GM19351 (cell line): Measurements from ENCODE around the gene ASPG.
"Not testable (repeated sequence)": the region's sequence is repeated elsewhere in the genome, so short reads cannot be mapped to it uniquely, and the experiment has no call there.

Experiments
- ATAC-seq: cut with Tn5 transposase; IDR thresholded peaks from one replicate; pipeline ENCODE4 v1.9.1; 2021; ENCODE audit warnings: mild to moderate bottlenecking, moderate library complexity; ENCODE audit not compliant: unreplicated experiment

The ASPG gene

GRCh38 chr14:104144911-104145825 is 59.7 kb downstream of the ASPG start:
- no peak for ATAC-seq

- no peak for ATAC-seq
Measured at GRCh38 chr14:104145826-104146601, 60.5 kb downstream of the ASPG start.

DNA sequence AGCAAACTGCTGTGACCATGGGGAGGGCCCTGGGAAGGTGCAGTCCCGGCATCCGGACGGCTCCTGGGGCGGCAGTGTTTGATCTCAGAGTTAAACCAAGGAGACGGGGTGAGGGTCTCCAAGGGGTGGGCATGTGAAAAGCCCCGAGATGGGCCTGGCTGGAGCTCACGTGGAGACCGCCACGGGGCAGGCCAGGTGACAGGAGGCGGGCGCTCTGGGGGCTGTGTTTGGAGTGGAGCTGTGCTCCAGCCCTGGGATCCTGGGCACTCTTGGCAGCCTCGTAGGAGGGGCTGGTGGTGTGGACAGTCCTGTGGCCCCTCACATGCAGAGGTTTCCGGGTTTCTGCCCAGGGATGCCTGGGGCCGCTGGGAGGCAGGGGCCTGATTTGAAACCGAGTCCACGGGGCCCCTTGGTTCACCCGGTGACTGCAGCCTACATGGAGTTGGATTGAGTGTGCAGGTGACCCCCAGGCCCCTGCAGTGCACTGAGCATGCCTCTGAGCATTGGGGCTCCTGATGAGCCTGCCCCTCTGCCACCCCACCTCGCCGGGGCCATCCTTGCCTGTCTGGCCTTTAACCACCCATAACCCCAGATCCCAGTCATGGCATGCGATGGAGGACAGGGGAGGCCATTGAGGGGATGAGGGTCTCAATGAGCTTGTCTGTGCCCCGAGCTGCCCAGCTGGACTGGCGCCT is 61.3 kb downstream of the ASPG start:
- ATAC-seq: no peak

- ATAC-seq: no peak
Measured at GRCh38 chr14:104147346-104148125, 62.0 kb downstream of the ASPG start.

GRCh38 chr14:104148433-104149277 is 63.2 kb downstream of the ASPG start:
- ATAC-seq: no peak

DNA sequence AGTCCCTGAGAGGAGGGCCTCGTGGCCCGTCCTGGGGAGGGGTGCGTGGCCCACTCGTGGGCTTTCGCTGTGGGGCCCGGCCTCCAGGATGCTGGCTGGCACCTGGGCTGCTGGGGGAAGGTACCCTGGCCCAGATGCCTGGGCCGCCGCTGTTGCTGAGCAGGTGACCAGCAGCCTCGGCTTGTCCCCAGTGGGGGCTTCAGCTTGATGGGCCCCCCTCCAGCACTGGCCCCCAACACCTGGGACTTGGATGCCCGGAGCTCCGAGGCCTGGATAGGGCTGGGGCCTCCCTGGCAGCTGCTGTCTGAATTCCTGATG is 63.7 kb downstream of the ASPG start:
- no peak for ATAC-seq

DNA sequence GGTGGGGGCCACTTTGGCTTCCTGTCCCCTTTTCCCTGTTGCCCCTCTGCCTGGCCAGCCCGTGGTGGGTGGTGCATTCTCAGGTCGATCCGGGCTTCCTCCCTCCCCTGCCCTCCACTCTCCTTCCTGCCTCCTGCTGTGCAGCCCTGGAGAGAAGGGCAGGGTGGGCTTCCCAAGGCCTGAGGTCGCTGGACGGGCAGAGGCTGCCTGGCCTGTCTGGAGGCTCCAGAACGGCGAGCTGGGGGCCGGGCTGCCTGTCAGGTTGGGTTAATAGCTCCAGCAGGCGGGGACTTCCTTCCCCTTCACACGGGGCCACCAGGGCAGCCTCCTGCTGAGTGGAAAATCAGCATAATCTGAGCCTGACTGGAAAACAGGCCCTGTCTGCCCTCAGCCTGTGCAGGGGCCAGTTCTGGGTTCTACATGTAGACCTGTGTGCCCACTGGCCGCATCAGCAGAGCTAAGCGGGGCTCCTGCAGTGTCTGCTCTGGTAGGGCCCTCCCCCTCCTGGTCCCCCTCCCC is 64.2 kb downstream of the ASPG start:
- ATAC-seq: no peak

DNA sequence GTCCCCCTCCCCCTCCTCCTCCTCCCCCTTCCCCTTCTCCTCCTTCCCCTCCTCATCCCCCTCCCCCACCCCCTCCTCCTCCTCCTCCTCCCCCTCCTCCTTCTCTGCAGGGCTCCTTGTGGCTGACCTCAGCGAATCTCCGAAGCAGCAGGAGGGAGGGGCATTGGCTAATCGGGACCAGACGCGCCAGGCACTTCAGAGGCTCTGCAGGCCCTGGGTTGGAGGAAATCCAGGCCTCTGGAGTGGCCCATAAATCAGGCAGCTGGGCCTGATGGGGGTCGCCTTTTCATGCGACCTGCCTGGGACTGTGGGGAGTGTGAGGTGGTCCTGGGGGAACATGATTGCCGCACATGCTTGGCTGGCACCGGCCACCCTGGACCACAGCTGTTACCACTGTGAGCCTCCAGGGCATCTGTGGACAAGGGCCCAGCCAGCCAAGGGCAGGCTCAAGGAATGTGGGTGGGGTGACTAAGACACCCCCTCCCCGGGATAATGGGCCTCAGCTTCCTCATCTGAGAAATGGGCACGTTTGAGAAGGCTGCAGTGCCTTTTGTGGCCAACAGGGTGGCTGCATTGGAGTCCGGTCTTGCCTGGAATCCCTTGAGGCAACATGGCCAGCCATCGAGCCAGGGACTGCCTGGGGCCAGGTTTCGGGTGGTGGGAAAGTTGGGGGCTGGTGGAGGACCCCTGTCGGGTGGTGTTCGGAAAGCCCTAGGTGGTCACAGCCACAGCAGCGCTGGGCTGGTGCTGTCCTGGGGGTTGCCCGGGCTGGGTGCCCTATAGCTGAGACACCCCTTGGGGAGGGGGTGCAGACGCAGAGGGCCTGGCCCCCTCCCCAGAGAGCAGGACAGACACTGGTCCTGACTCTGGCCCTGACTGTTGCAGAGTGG is 64.9 kb downstream of the ASPG start:
- ATAC-seq: no peak

DNA sequence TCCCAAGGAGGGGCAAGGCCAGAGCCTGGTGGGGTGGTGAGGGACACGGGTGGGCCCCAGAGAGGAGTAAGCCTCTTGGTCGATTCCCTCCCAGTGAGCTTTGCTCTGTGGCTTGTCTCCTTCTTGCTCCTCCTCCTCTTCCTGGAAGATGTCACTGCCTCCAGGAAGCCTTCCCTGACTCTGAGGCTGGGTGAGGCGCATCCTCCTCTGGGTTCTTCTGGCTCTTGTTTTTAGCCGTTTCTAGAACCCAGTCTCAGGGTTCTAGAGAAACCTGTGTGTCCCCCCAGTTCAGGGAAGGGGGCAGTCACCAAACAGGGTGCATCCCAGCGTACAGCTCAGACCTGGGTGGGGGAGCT is 65.5 kb downstream of the ASPG start:
- ATAC-seq: no peak

- ATAC-seq: no peak
Measured at GRCh38 chr14:104151566-104152245, 66.2 kb downstream of the ASPG start.

DNA sequence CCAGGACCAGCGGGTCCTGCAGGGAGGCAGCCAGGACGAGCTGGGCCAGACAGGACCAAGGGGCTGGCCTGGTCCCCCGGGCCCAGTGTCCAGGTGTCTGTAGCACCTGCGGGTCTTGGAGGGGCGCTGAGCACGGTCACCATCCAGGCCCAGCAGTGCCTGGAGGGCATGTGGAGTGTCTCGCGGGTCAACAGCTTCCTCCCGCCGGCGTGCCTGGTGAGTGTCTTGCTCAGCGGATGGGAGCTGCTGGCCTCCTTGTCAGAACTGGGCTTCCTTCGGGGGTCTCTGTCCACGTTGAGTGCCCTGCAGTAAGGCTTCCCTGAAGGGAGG is 66.7 kb downstream of the ASPG start:
- no peak for ATAC-seq

DNA sequence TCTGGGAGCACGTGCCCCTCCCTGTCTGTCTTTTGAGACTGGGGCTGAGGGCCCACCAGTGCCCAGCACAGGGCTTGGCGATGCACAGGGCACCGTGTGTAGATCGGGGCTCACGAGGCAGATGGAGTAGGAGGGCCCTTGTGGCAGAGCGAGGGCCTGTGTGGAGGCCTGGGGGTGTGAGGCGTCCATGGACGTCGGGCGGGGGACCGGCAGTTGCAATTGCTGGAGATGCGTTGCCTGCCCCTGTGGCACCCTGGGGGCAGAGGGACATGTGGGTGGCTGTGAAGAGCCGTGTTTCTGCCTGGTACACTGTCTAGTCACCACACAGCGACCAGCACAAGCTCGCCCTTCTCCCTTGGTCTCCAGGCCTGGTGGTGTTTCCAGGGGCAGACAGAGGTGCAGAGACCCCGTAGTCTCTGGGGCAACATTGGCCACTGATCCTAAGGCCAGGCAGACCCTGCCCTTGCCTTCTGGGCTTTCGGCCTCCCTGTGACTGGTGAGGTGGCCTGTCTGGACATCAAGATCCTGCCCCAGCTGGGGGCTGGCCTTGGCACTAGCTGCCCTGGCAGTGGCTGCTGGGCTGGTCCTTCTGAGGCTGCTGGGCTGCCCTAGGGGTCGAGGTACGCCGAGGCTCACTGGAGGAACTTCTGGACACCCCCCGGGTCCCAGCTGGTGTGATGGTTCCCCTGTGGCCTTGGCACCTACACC is 67.3 kb downstream of the ASPG start:
- ATAC-seq: no peak

- not testable (repeated sequence) for ATAC-seq
Measured at GRCh38 chr14:104153394-104153755, 67.9 kb downstream of the ASPG start.

DNA sequence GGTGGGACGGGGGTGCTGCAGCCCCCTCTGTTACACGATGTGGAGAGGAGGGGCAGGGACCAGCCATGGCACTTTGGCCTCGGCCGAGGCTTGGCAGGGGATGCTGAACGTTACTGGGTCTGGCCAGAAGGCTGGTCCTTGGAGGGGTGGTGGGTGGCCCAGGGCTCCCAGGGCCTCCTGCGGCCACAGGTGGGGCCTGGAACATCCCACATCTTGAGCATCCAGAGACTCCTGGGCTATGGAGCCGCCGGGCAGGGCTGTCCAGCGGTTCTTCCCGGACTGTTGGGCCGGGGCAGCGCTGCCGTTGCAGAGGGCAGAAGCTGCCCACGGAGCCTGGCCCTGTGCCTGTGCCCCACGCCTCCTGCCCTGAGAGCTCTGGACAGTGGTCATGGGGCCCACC is 68.7 kb downstream of the ASPG start:
- ATAC-seq: no peak

GRCh38 chr14:104155513-104155912 is 70.0 kb downstream of the ASPG start:
- no peak for ATAC-seq

GRCh38 chr14:104156142-104156541 is 70.6 kb downstream of the ASPG start:
- ATAC-seq: no peak

- ATAC-seq: no peak
Measured at GRCh38 chr14:104157016-104157928, 71.8 kb downstream of the ASPG start.
